HG03108 (cell line): ENCODE results near the gene GRPEL2.
"Not testable (repeated sequence)": the region's sequence is repeated elsewhere in the genome, so short reads cannot be mapped to it uniquely, and the experiment has no call there.

Source experiments
- ATAC-seq: cut with Tn5 transposase; IDR thresholded peaks from one replicate; pipeline ENCODE4 v1.9.1; 2021; ENCODE audit warnings: moderate library complexity; ENCODE audit not compliant: unreplicated experiment

The GRPEL2 gene

GRCh38 chr5:149375434-149375833, 30.1 kb downstream of the GRPEL2 start:
- ATAC-seq: no peak

GRCh38 chr5:149376104-149376503, 30.8 kb downstream of the GRPEL2 start:
- ATAC-seq: no peak

DNA sequence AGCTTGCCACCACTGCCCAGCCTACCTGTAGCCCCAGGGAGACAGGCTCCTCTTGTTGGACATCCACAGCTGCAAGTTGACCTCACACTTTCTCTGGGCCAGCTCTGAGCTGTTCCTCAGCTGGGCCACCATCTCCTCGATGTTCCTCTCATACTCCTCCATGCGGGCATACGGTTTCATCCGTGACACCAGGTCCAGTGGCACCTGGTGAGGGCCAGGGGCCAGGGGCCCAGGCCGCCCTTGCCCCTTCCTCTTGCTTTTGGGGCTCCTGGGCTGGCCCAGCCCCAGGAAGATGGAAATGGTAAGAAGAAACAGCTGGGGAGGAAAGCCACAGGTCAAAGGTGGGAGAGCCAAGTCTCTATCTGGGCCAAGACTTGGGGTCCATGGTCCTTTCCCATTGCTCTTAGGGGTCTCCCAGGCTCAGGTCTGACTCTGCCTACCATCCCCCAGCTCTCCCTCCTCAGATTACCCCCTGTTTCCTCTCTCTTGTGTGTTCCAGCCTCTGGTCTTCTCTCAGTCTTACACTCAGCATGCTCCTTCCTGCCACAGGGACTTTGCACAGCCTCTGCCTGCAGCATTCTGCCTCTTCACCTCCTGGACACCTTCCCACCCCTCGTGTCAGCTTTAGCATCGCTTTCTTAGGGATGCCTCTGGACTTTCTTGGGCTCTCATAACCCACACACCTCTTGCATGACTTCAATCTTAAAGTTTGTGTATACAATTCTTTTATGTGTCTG, 31.6 kb downstream of the GRPEL2 start:
- ATAC-seq: no peak

DNA sequence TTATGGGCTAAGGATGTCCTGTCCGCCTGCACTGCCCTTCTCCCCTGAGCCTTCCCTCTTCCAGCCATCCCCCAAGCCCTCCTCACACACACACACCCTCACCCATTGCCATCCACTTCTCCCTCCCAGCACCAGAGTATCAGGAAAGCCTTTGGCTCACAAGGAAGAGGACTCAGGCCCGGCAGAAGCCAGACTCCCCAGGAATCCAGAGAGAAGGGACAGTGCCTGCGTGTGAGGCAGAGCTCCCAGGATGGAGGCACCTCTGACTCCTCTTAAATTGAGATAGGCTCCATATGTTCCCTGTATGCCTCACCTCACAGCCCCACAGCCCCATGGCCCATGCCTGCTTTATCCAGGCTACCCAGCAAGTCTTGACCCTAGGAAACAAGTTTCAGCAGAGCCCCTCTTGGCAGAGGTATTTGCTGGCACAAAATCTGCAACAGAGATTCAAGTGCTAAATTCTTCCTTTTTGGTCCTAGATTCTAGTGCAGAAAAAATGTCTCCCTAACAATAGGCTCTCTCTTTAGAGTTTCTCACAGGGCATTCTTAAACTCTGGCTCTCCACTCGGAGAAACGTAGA, 33.0 kb downstream of the GRPEL2 start:
- no peak for ATAC-seq

- no peak for ATAC-seq
Measured at GRCh38 chr5:149379177-149379761, 34.0 kb downstream of the GRPEL2 start, which contains the start of gene IL17B. Gene IL17B, minus strand, starts transcription at chr5:149379292. Its CDS starts 67 bp downstream, at chr5:149379225.

DNA sequence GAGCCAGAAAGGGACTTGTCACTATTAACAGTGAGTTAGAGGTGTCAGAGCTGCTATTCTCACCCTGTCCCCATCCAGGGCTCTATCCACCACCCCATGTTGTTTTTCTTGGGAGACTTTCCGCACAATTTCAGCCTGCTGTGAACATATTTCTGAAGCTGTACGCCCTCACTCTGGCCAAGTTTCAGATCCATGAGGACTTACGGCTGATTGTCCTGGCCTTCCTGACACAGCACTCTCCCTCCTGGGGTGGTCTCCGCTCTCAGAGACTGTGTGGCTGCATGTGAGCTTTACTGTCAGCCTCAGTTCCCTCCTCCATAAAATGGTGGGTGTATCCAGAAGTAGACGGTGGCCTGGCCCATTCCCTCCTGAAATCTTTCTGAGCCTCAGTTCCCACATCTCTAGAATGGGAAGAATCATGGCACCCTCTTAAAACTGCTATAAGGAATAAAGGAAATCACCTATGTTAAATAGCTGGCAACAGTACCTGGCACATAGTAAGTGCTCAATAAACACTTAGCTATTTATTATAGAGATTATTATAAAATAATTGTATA, 34.6 kb downstream of the GRPEL2 start:
- no peak for ATAC-seq

GRCh38 chr5:149380466-149381121, 35.3 kb downstream of the GRPEL2 start:
- no peak for ATAC-seq

DNA sequence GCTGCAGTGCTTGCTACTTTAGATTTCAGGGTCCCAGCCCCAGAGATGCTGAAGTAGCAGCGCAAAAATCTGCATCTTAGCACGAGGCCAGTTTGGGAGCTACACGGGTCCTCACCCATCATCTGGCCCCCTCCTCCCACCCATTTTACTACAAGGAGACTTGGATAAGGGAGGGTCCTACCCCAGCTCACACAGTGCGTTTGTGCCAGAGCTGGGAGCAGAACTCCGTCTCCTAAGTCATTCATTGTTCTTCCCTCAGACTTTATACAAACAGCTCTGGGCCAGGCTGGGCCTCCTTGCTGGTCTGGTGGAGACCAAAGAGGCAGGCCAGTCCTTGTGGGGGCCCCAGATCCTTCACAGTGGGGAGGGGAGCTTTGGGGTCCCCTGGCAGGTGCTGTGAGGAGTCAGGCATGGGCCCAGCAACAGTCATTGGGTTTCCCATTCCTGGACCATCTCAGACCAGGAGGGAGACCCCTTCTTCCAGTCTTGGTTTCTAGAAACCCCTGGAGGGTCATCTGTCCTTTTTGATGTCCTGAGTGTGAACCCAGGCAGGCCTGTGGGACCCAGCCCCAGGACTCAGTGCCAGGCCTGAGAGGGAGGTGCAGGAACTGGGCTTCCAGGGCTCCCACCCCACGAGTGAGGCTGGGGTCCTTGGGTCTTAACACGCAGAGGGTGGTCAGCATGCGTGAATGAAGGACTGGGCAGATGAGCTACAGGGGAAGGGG, 36.1 kb downstream of the GRPEL2 start:
- no peak for ATAC-seq

DNA sequence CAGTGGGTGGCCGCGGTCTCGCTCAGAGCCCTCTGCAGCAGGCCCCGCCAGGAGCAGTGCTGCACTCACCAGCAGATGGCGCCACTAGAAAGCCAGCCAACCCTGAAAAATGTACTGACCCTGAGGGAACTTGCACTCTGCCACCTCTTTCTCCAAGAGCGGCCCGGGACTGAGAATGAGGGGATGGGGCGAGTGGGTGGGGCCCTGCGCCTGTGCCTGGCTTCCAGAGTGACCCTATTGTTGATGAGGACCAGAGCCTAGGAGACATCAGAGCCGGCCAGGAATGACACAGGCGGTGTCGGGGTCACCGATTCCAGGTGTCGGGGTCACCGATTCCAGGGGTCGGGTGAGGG, 36.7 kb downstream of the GRPEL2 start:
- no peak for ATAC-seq

DNA sequence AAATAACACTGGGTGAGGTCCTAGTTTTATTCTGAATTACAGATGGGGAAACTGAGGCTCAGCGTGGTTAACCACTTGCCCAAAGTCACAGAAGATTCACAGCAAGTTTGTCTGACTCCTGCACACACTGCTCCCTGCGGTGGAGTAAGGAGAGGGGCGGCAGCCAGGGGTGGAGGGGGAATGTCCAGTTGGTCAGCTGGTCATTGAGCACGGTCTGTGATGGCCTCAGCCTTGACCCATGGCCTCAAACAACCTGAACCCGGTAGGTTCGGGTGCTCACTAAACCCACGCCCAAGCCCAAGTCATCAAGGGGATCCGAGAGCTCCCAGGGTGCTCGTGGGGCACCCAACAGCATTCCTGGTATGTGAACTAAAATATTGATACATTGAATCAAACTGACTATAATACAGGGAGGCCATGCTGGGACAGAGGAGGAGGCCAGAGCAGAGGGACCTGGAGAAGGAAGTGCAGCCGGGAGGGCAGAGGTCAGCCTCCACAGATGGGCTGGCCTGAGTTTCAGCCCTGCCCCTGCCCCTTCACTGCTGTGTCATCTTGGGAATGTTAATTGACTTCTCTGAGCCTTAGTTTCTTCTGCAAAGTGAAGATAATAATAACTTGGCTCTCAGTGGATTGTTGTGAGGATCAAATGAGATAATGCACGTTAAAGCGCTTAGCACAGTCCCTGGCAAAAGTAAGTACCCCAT, 37.4 kb downstream of the GRPEL2 start:
- no peak for ATAC-seq

DNA sequence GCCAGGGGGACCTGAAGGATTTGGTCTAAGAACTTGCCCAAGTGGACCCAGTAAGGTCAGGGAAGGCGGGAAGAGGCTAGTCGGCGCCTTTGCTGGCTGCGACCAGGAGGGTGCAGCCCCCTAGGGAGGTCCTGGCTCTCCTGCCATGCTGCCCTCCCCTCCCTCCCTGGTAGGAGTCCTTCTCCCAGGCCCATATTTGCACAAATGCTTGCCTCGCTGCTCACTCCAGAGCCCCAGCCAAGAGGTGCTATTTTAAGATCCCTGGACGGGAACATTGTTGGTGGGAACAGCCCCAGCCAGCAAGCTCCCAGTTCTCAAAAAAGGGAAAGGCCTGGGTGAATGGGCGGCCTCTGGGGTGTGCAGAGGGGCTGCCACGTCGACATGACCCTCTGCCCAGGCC, 38.1 kb downstream of the GRPEL2 start:
- no peak for ATAC-seq

DNA sequence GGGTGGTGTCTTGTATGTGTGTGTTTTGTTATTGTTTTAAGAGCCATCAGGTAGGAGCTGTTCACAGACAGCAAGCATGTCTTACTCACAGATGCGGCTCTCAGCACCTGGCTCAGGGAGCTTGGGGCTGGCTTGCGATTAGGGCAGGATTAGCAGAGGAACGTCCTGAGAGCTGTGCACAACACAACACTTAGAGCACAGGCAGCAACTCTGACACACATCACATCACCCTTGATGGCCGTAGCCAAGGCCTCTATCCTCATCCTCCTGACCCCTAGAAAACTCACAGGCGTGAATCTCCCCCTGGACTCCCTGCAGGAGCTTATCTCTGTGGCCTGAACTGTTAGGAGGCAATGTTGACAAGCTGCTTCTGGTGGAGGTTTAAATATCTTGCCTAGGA, 40.9 kb downstream of the GRPEL2 start:
- ATAC-seq: no peak

GRCh38 chr5:149387081-149387631, 41.9 kb downstream of the GRPEL2 start:
- ATAC-seq: no peak

- ATAC-seq: no peak
Measured at GRCh38 chr5:149387982-149388381, 42.7 kb downstream of the GRPEL2 start.

DNA sequence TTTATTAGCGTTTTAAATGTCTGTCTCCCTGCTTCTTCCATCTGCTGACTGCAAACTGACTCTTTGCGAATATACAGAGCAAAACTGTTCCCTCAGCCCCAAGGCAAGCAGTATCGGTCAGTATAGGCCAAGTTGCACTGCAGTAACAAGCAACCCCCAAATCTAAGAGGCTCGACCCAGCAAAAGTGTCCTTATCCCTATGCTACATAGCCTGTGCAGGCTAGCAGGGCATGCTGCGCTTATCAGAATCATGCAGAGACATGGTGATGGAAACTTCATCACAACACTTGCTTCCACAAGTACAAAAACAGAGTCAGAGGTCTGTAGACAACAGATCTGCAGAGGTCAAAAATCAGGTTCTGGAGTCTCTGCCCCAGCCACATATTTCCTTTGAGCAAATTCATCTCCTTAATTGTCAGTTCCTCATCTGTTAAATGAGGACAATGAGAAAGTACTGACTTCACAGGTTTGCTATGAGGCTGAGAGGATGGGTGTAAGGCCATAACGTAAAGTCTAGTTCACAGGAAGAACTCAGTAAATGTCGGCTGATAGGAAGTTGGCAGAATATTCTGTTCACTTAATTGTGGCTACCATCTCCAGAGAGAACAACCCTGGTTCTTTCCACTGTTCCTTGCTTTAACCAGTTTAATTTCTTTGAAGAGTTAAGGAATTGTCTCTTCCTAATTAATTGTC, 43.3 kb downstream of the GRPEL2 start:
- no peak for ATAC-seq

DNA sequence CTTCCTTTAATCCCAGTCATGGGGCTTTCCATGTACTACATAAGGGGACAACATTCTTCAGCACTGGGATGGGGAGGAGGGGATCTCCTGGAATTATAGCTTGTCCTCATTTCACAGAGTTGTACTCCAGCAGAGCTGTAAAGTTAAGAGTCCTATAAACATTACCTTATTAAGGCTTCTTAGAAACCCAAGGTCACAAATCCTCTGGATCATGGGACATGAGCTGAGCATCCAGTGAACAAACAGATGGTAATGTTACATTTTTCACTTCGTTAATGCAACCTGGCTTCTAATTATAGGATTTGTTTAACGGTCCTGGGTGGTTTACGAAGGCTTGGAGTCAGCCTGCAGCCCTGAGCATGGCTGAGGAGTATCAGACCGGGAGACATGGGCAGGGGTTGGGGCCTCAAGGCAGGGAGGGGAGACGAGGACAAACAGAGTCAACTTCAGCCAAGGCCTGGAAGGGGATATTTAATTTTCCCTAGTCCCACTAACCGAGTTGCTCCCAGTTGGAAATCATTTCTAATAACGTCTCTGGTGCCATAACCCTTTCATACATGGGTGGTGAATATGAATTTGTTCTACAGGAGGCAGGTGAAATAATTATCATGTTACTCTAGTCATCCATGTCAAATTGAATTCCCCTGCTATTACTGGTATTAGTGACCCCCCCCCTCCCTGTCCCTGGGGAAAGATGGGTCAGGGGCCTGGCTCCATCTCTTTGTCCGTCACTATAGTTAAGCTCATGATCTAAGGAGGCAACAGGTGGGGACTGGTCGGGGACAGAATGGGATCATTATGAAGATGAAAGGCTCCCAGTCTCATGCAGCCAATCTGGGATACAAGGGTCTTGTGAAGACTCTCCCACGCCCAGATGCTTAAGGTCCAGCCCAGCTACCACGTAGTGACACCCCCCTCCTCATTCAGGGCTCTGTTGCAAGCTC, 44.5 kb downstream of the GRPEL2 start:
- no peak for ATAC-seq

DNA sequence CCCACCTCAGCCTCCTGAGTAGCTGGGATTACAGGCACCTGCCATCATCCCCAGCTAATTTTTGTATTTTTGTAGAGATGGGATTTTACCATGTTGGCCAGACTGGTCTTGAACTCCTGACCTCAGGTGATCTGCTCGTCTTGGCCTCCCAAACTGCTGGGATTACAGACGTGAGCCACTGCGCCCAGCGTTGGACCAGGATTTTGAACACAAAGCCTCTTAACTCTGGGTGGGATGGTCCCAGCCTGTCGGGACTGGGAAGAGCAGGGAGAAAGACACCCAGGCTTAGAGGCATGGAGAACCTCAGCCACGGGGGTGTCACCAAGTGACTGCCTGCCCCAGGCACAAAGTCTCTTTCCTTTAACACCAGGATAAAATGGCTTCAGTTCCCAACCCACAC, 45.8 kb downstream of the GRPEL2 start:
- ATAC-seq: not testable (repeated sequence)

DNA sequence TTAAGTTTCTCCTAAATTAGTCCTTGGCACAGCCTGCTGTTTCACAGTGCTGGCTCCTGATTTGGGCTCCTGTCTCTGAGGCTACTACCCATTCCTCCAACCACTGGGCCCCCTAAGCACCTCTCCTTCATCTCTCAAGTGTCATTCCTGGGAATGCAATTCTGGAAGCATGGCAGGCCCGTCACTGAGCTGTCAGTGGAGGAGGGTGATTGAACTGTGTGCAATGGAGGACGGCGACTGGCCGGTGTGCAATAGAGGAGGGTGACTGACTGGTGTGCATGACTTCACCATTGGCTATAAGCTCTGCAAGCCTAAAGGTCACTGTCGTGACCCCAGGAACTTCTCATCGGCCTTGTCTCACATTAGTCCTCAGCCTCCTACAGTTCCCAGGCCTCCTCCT, 46.2 kb downstream of the GRPEL2 start:
- no peak for ATAC-seq
